Smooth muscle cell (in vitro differentiated cells): ENCODE data around the gene SLC35F4. TPM values are rescaled to one million over a fixed set of nuclear protein-coding genes. Genes with fewer than 3 reads are reported as not detected.
A peak's percentile ranks its signal among the peaks of the same experiment; 100 is the strongest.

Experiments used
- DNase-seq: peaks from one replicate; lab custom pipeline; 2025; ENCODE audit not compliant: unreplicated experiment; lab: John Stamatoyannopoulos, UW
- H2AFZ ChIP-seq: fragments of 200-600 bp; sonication (generic); 2 replicates; pipeline ENCODE4 v1.6.0; 2016; ENCODE audit warnings: antibody characterized with exemption, low read depth, mild to moderate bottlenecking
- H3F3A ChIP-seq: fragments of 200-600 bp; sonication (generic); 2 replicates; pipeline ENCODE4 v1.6.0; 2017; ENCODE audit warnings: antibody characterized with exemption, low read depth
- H3K27ac ChIP-seq: fragments of 200-600 bp; sonication (generic); 2 replicates; pipeline ENCODE4 v1.5.1; 2016; ENCODE audit warnings: low read depth, mild to moderate bottlenecking
- H3K27me3 ChIP-seq: fragments of 200-600 bp; sonication (generic); 2 replicates; pipeline ENCODE4 v1.6.1; 2016; ENCODE audit warnings: low read depth, mild to moderate bottlenecking
- H3K36me3 ChIP-seq: fragments of 200-600 bp; sonication (generic); 2 replicates; pipeline ENCODE4 v1.5.1; 2016; ENCODE audit warnings: low read depth
- H3K4me1 ChIP-seq: fragments of 200-600 bp; sonication (generic); 2 replicates; pipeline ENCODE4 v1.5.1; 2016; ENCODE audit warnings: low read depth
- H3K4me2 ChIP-seq: fragments of 200-600 bp; sonication (generic); 2 replicates; pipeline ENCODE4 v1.6.0; 2016; ENCODE audit warnings: mild to moderate bottlenecking
- H3K4me3 ChIP-seq: fragments of 200-600 bp; sonication (generic); 2 replicates; pipeline ENCODE4 v1.5.1; 2016; ENCODE audit warnings: mild to moderate bottlenecking
- H3K79me2 ChIP-seq: fragments of 200-600 bp; sonication (generic); 2 replicates; pipeline ENCODE4 v1.6.0; 2016; ENCODE audit warnings: low read depth, mild to moderate bottlenecking
- H3K9ac ChIP-seq: fragments of 200-600 bp; sonication (generic); 2 replicates; pipeline ENCODE4 v1.6.0; 2016; ENCODE audit warnings: low read depth
- H3K9me3 ChIP-seq: fragments of 200-600 bp; sonication (generic); replicated peaks from 2 replicates; pipeline ENCODE4 v1.5.1; 2016; ENCODE audit warnings: low read depth
- H4K20me1 ChIP-seq: fragments of 200-600 bp; sonication (generic); 2 replicates; pipeline ENCODE4 v1.6.0; 2016; ENCODE audit warnings: low read depth
- WGBS: methylation state at CpG from one replicate; pipeline ENCODE4 v1.1.7; 2016; ENCODE audit warnings: low lambda C conversion rate; 5-methylcytosine and 5-hydroxymethylcytosine counted together
- polyA plus RNA-seq: library from polyadenylated mRNA; unstranded; fragments of >200 nt; fragmentation: Nextera tagmentation; extraction: Ambion mirVana; gene quantifications from 2 replicates; pipeline ENCODE4 v1.2.1, GENCODE V29; 2016
- total RNA-seq: library from RNA; depleted of rRNA; stranded (reverse); fragments of >200 nt; gene quantifications from 2 replicates; pipeline ENCODE4 v1.2.3, GENCODE V29; 2014
- TF ChIP-seq, protein P1 (sequence below): fragments of 200-600 bp; sonication (generic); IDR thresholded peaks from 2 replicates; pipeline ENCODE4 v1.5.1; 2017; ENCODE audit warnings: borderline replicate concordance, mild to moderate bottlenecking, antibody characterized with exemption; ENCODE audit not compliant: insufficient read depth, poor library complexity, severe bottlenecking

The SLC35F4 gene
- total and polyA plus RNA-seq, 2 experiments from 2014 or later: not detected

DNA sequence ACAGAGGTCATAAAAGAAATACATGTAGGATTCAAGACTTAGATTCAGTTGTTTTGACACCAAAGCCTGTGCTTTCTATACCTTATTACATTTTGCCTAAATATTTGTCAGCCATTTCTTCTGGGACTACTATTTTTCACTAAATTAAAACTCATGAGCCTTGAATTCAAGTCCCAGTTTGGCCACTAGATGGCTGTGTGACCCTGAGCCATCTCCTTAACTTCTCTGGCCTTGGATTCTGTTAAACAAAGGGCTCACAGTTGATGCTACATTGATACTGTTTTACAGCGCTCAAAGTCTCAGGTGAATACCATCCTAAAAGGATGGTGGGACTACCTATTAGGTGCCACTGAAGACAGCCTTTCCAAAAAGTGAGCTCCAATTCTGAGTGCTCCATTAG lies 332.7 kb downstream of the SLC35F4 start:
- TF ChIP-seq, protein P1, sequence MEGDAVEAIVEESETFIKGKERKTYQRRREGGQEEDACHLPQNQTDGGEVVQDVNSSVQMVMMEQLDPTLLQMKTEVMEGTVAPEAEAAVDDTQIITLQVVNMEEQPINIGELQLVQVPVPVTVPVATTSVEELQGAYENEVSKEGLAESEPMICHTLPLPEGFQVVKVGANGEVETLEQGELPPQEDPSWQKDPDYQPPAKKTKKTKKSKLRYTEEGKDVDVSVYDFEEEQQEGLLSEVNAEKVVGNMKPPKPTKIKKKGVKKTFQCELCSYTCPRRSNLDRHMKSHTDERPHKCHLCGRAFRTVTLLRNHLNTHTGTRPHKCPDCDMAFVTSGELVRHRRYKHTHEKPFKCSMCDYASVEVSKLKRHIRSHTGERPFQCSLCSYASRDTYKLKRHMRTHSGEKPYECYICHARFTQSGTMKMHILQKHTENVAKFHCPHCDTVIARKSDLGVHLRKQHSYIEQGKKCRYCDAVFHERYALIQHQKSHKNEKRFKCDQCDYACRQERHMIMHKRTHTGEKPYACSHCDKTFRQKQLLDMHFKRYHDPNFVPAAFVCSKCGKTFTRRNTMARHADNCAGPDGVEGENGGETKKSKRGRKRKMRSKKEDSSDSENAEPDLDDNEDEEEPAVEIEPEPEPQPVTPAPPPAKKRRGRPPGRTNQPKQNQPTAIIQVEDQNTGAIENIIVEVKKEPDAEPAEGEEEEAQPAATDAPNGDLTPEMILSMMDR: peak; percentile 40
- H3K4me3 ChIP-seq: no peak overlapping the region
- no peaks in the 10 kb centered on the region for H3K4me1 ChIP-seq
- H3K4me2 ChIP-seq: no peak overlapping the region
- WGBS: 79% methylated on average over 1 of the region's 1 CpG
- H3K27me3 ChIP-seq: peaks cover 3% of the 10 kb centered on the region
- H3K9ac ChIP-seq: no peak overlapping the region
- no peaks in the 10 kb centered on the region for H3K9me3 ChIP-seq
- no peaks in the 10 kb centered on the region for H3K36me3 ChIP-seq
- DNase-seq: no peak
- H4K20me1 ChIP-seq: no peaks in the 10 kb centered on the region
- H3K79me2 ChIP-seq: no peaks in the 10 kb centered on the region
- no peaks in the 10 kb centered on the region for H3F3A ChIP-seq
- no peak overlapping the region for H3K27ac ChIP-seq
- H2AFZ ChIP-seq: no peak overlapping the region

- TF ChIP-seq, protein P1: no peak
- no peaks in the 10 kb centered on the region for H3K36me3 ChIP-seq
- no peak for DNase-seq
- H3K4me1 ChIP-seq: no peaks in the 10 kb centered on the region
- H3K4me2 ChIP-seq: no peak overlapping the region
- H3K27ac ChIP-seq: no peak overlapping the region
- H4K20me1 ChIP-seq: no peaks in the 10 kb centered on the region
- H3K4me3 ChIP-seq: no peak overlapping the region
- no peak overlapping the region for H3K9ac ChIP-seq
- no peaks in the 10 kb centered on the region for H3K79me2 ChIP-seq
- no peak overlapping the region for H2AFZ ChIP-seq
- peaks cover 3% of the 10 kb centered on the region for H3K27me3 ChIP-seq
- no peaks in the 10 kb centered on the region for H3K9me3 ChIP-seq
- no peaks in the 10 kb centered on the region for H3F3A ChIP-seq
Measured at GRCh38 chr14:57530571-57530970, 335.3 kb downstream of the SLC35F4 start.

GRCh38 chr14:57526942-57527341 lies 338.9 kb downstream of the SLC35F4 start:
- Histone ChIP-seq H3K9me3 (no peaks in the 10 kb centered on the region), H3K4me3 (no peak overlapping the region), H3K27ac (no peak overlapping the region), H3K79me2 (no peaks in the 10 kb centered on the region), H3K4me2 (no peak overlapping the region), H3K36me3 (no peaks in the 10 kb centered on the region), H2AFZ (no peak overlapping the region), H3F3A (no peaks in the 10 kb centered on the region), H3K9ac (no peak overlapping the region), H3K4me1 (no peaks in the 10 kb centered on the region), H4K20me1 (no peaks in the 10 kb centered on the region), H3K27me3 (peaks cover 3% of the 10 kb centered on the region)
- no peak for DNase-seq
- 47% methylated on average over 3 of the region's 3 CpGs for WGBS
- TF ChIP-seq, protein P1: no peak

- Histone ChIP-seq H3K36me3 (no peaks in the 10 kb centered on the region), H3K4me2 (no peak overlapping the region), H3K27me3 (no peaks in the 10 kb centered on the region), H3F3A (no peaks in the 10 kb centered on the region), H3K4me3 (no peak overlapping the region), H3K9ac (no peak overlapping the region), H3K79me2 (no peaks in the 10 kb centered on the region), H3K27ac (no peak overlapping the region), H2AFZ (no peak overlapping the region), H3K4me1 (no peaks in the 10 kb centered on the region), H4K20me1 (no peaks in the 10 kb centered on the region), H3K9me3 (no peaks in the 10 kb centered on the region)
- DNase-seq: no peak
- TF ChIP-seq, protein P1: no peak
Measured at GRCh38 chr14:57519043-57519442, 346.8 kb downstream of the SLC35F4 start.
